OCI-LY7 (cell line): ENCODE results near the gene KCNE3. TPM values are rescaled to one million over a fixed set of nuclear protein-coding genes. Genes with fewer than 3 reads are reported as not detected.

ENCODE experiments used
- BruUV-seq: library from RNA; stranded (reverse); fragments of 400-500 nt; replicated peaks from 2 replicates; lab custom pipeline; 2021; lab: Mats Ljungman, UMichigan
- CTCF ChIA-PET: fragments of 300-600 bp; sonication (Branson Sonifier 250); formaldehyde crosslinking; loops from one replicate; lab custom pipeline; 2022; ENCODE audit warnings: antibody characterized with exemption; ENCODE audit not compliant: unreplicated experiment; lab: Charles Lee
- POLR2A ChIA-PET: fragments of 300-600 bp; sonication (Branson Sonifier 250); formaldehyde crosslinking; loops from one replicate; lab custom pipeline; 2022; ENCODE audit warnings: antibody characterized with exemption; lab: Charles Lee
- DNase-seq: peaks from one replicate; pipeline ENCODE4 v3.0.0-alpha.2; 2015; ENCODE audit warnings: low spot score
- H2AFZ ChIP-seq: fragments of 200-600 bp; sonication (generic), shearing (Covaris generic); 2 replicates; pipeline ENCODE4 v1.6.1; 2014; ENCODE audit warnings: mild to moderate bottlenecking, antibody characterized with exemption, low read length, moderate library complexity
- H3K27ac ChIP-seq: fragments of 200-600 bp; sonication (generic); 2 replicates; pipeline ENCODE4 v1.5.1; 2014; ENCODE audit warnings: mixed run types, low read depth, mild to moderate bottlenecking, moderate library complexity, low read length, inconsistent platforms; ENCODE audit not compliant: poor library complexity, severe bottlenecking
- H3K36me3 ChIP-seq: fragments of 200-600 bp; sonication (generic); 2 replicates; pipeline ENCODE4 v1.6.1; 2014; ENCODE audit warnings: mild to moderate bottlenecking, antibody characterized with exemption, low read length, moderate library complexity, mixed read lengths; ENCODE audit not compliant: insufficient read depth
- H3K4me1 ChIP-seq: fragments of 200-600 bp; sonication (generic); 2 replicates; pipeline ENCODE4 v1.5.1; 2014; ENCODE audit warnings: mild to moderate bottlenecking, low read length; ENCODE audit not compliant: insufficient read depth, poor library complexity, severe bottlenecking
- H3K4me2 ChIP-seq: fragments of 200-600 bp; sonication (generic); 2 replicates; pipeline ENCODE4 v1.6.1; 2014; ENCODE audit warnings: mild to moderate bottlenecking, low read length
- H3K4me3 ChIP-seq: fragments of 200-600 bp; sonication (generic); 2 replicates; pipeline ENCODE4 v1.5.1; 2014; ENCODE audit warnings: mild to moderate bottlenecking, low read depth, low read length; ENCODE audit not compliant: poor library complexity, severe bottlenecking
- H3K79me2 ChIP-seq: fragments of 200-600 bp; sonication (generic); 2 replicates; pipeline ENCODE4 v1.6.1; 2016; ENCODE audit warnings: low read depth, mild to moderate bottlenecking, low read length, moderate library complexity, mixed read lengths; ENCODE audit not compliant: insufficient read depth
- H3K9me2 ChIP-seq: fragments of 200-600 bp; sonication (generic); 2 replicates; pipeline ENCODE4 v1.6.1; 2016; ENCODE audit warnings: mild to moderate bottlenecking, low read length, mixed read lengths; ENCODE audit not compliant: insufficient read depth
- H3K9me3 ChIP-seq: fragments of 200-600 bp; sonication (generic); 2 replicates; pipeline ENCODE4 v1.6.1; 2014; ENCODE audit warnings: mild to moderate bottlenecking, mixed run types, low read length, mixed read lengths
- H4K20me1 ChIP-seq: fragments of 200-600 bp; sonication (generic); 2 replicates; pipeline ENCODE4 v1.6.1; 2014; ENCODE audit warnings: mild to moderate bottlenecking, antibody characterized with exemption, low read length, moderate library complexity, mixed read lengths; ENCODE audit not compliant: insufficient read depth
- CTCF ChIP-seq: fragments of 200-600 bp; sonication (generic); conservative IDR thresholded peaks from 2 replicates; pipeline ENCODE4 v1.5.1; 2014; ENCODE audit warnings: mild to moderate bottlenecking, antibody characterized with exemption, low read length, moderate library complexity, mixed read lengths
- EZH2phosphoT487 ChIP-seq: fragments of 200-600 bp; sonication (generic); IDR thresholded peaks from 2 replicates; pipeline ENCODE4 v1.6.1; 2018; ENCODE audit warnings: low read depth, borderline replicate concordance, mild to moderate bottlenecking, mixed run types, antibody characterized with exemption, low read length, moderate library complexity, mixed read lengths
- intact Hi-C: fragments of 100-400 bp; cut with micrococcal nuclease; formaldehyde crosslinking; loops from one replicate; pipeline ENCODE4 v1.10.0; 2022; ENCODE audit not compliant: unreplicated experiment
- total RNA-seq, 2 experiments: library from RNA; depleted of rRNA in 1 of 2; stranded (reverse); fragments of >200 nt in 1 of 2; shearing (Covaris generic) in 1 of 2; gene quantifications; 2 replicates each; pipeline ENCODE4 v1.2.3, GENCODE V29; 2014 to 2022

The KCNE3 gene
- total RNA-seq, 2 experiments from 2014 or later = not detected

- peaks cover 3% of the 10 kb centered on the region for H3K4me1 ChIP-seq
- ChIA-PET CTCF (no interaction called here), POLR2A (no interaction called here)
- 0 out of 2 replicates have a peak overlapping the region, but pooled peaks have one; percentile 46 for H2AFZ ChIP-seq
- H3K9me2 ChIP-seq = no peaks in the 10 kb centered on the region
- H3K4me3 ChIP-seq = no peak overlapping the region
- H3K36me3 ChIP-seq = no peaks in the 10 kb centered on the region
- H3K27ac ChIP-seq = no peak overlapping the region
- no peaks in the 10 kb centered on the region for H3K79me2 ChIP-seq
- TF ChIP-seq EZH2phosphoT487 (no peak), CTCF (no peak)
- H3K9me3 ChIP-seq = no peaks in the 10 kb centered on the region
- DNase-seq = no peak
- BruUV-seq = no TSS peak
- no peak overlapping the region for H3K4me2 ChIP-seq
- intact Hi-C loops = loop anchor here (5.0 kb wide), 1 partner anchor 97 kb away; no protein-coding TSS in a partner anchor
- no peaks in the 10 kb centered on the region for H4K20me1 ChIP-seq
These were observed 7.3 kb downstream of the KCNE3 start for GRCh38 chr11:74460065-74460464.

GRCh38 chr11:74459584-74459983, 7.8 kb downstream of the KCNE3 start:
- H3K36me3 ChIP-seq = no peaks in the 10 kb centered on the region
- no peaks in the 10 kb centered on the region for H3K79me2 ChIP-seq
- H3K4me3 ChIP-seq = no peak overlapping the region
- H3K27ac ChIP-seq = no peak overlapping the region
- ChIA-PET CTCF (no interaction called here), POLR2A (no interaction called here)
- no peaks in the 10 kb centered on the region for H3K9me3 ChIP-seq
- intact Hi-C loops = no loop called here
- BruUV-seq = no TSS peak
- no peaks in the 10 kb centered on the region for H4K20me1 ChIP-seq
- H3K9me2 ChIP-seq = no peaks in the 10 kb centered on the region
- no peak for DNase-seq
- H2AFZ ChIP-seq = no peak overlapping the region
- peaks cover 3% of the 10 kb centered on the region for H3K4me1 ChIP-seq
- no peak overlapping the region for H3K4me2 ChIP-seq
- no peak for TF ChIP-seq CTCF
- TF ChIP-seq EZH2phosphoT487 = no peak

- ChIA-PET POLR2A (interaction anchor here (0.6 to 0.9 kb wide), 3 partner anchors 8 to 315 kb away, joined by 3 read pairs; no protein-coding TSS in a partner anchor), CTCF (no interaction called here)
- no peaks in the 10 kb centered on the region for H3K79me2 ChIP-seq
- H3K4me1 ChIP-seq = peaks cover 3% of the 10 kb centered on the region
- no peaks in the 10 kb centered on the region for H3K9me3 ChIP-seq
- intact Hi-C loops = no loop called here
- no peak for DNase-seq
- H3K4me2 ChIP-seq = no peak overlapping the region
- no peaks in the 10 kb centered on the region for H4K20me1 ChIP-seq
- no TSS peak for BruUV-seq
- no peak overlapping the region for H3K4me3 ChIP-seq
- no peak for TF ChIP-seq CTCF
- no peak for TF ChIP-seq EZH2phosphoT487
- no peak overlapping the region for H3K27ac ChIP-seq
- no peaks in the 10 kb centered on the region for H3K36me3 ChIP-seq
- no peaks in the 10 kb centered on the region for H3K9me2 ChIP-seq
- H2AFZ ChIP-seq = no peak overlapping the region
These were observed 10.0 kb downstream of the KCNE3 start for GRCh38 chr11:74457356-74457755.
